C4-2B (cell line): ENCODE measurements around the gene CAPN12.
"Not testable (repeated sequence)": the region's sequence is repeated elsewhere in the genome, so short reads cannot be mapped to it uniquely, and the experiment has no call there.

ENCODE experiments used
- H3K27ac ChIP-seq: fragments of 450-650 bp; 2 replicates; pipeline ENCODE4 v1.5.1; 2017
- ZFX ChIP-seq: fragments of 450-650 bp; IDR thresholded peaks from 2 replicates; pipeline ENCODE4 v1.6.1; 2017
- TF ChIP-seq, protein P1 (sequence below): fragments of 450-650 bp; conservative IDR thresholded peaks from 2 replicates; pipeline ENCODE4 v1.5.1; 2017; ENCODE audit warnings: mild to moderate bottlenecking

The CAPN12 gene

DNA sequence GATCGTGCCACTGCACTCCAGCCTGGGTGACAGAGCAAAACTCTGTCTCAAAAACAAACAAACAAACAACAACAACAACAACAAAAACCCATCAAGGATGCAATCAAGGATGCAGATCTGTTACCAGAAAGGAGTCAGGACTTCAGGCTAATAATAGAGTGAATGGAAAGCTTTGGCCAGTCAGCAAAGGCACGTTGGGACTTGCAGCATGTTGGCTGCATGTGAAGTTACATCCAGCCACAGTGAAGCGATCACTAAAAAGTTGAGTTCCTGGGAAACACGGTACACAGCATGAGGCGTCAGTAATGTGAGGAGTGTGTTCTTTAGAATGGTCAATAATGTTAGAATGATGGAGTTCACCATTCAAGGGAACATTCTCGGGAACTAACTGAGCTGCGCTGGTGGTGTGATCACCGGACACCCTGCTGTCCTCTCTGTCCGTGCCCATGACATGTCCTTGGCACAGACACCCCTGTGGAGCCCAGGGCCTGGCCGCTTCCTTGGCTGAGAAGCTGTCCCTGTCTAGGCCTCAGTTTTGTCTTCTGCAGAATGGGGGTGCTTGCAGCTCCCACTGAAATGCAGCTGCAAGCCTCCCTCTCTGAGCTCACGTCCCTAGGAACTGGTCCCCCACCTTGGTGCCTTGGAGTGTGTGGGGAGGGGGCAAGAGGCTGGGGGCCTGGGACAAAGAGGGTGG is 42.4 kb upstream of the CAPN12 start:
- no peak overlapping the region for H3K27ac ChIP-seq
- TF ChIP-seq ZFX = no peak
- TF ChIP-seq, protein P1, sequence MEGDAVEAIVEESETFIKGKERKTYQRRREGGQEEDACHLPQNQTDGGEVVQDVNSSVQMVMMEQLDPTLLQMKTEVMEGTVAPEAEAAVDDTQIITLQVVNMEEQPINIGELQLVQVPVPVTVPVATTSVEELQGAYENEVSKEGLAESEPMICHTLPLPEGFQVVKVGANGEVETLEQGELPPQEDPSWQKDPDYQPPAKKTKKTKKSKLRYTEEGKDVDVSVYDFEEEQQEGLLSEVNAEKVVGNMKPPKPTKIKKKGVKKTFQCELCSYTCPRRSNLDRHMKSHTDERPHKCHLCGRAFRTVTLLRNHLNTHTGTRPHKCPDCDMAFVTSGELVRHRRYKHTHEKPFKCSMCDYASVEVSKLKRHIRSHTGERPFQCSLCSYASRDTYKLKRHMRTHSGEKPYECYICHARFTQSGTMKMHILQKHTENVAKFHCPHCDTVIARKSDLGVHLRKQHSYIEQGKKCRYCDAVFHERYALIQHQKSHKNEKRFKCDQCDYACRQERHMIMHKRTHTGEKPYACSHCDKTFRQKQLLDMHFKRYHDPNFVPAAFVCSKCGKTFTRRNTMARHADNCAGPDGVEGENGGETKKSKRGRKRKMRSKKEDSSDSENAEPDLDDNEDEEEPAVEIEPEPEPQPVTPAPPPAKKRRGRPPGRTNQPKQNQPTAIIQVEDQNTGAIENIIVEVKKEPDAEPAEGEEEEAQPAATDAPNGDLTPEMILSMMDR = no peak

DNA sequence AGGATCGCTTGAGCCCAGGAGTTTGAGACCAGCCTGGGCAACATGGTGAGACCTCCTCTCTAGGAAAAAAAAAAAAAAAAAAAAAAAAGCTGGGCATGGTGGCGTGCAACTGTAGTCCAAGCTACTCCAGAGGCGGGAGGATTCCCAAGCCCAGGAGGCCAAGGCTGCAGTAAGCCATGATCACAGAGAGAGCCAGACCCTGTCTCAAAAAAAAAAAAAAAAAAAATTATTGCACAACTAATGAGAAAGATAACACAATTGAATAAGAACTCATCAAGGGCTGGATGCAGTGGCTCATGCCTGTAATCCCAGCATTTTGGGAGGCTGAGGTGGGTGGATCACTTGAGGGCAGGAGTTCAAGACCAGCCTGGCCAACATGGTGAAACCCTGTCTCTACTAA is 41.8 kb upstream of the CAPN12 start:
- H3K27ac ChIP-seq = not testable (repeated sequence)

DNA sequence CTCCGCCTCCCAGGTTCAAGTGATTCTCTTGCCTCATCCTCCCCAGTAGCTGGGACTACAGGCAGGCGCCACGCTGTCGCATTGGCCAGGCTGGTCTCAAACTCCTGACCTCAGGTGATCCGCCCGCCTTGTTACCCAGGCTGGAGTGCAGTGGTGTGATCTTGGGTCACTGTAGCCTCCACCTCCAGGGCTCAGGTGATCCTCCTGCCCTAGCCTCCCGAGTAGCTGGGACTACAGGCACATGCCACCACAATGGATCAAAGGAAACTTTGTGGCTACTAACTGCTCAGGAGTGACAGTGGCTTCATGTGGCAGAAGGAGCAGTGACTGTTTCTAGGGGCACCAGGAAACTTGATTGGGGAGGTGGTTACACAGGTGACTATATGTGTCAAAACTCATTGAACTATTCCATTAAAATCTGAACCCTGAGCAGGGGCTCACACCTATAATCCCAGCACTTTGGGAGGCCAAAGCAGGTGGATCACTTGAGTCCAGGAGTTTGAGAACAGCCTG is 41.0 kb upstream of the CAPN12 start:
- no peak for TF ChIP-seq ZFX
- TF ChIP-seq, protein P1 = no peak
- no peak overlapping the region for H3K27ac ChIP-seq

DNA sequence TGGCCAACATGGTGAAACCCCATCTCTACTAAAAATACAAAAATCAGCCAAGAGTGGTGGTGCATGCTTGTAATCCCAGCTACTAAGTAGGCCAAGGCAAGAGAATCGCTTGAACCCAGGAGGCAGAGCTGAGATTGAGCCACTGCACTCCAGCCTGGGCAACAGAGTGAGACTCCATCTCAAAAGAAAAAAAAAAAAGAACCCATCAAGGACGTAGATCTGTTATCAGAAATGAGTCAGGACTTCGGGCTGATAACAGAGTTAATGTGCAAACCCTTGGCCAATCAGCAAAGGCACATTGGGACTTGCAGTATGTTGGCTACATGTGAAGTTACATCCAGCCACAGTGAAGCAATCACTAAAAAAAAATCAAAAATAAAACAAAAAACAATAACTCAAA is 40.0 kb upstream of the CAPN12 start:
- TF ChIP-seq, protein P1 = no peak
- TF ChIP-seq ZFX = no peak

DNA sequence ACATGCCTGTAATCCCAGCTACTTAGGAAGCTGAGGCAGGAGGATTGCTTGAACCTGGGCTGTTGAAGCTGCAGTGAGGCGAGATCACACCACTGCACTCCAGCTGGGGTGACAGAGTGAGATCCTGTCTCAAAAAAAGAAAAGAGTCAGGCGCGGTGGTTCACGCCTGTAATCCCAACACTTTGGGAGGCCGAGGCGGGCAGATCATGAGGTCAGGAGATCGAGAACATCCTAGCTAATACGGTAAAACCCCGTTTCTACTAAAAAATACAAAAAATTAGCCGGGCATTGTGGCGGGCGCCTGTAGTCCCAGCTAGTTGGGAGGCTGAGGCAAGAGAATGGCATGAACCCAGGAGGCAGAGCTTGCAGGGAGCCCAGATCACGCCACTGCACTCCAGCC is 37.9 kb upstream of the CAPN12 start:
- H3K27ac ChIP-seq = not testable (repeated sequence)

More for the DNA sequence above, 40.0 kb upstream of the CAPN12 start:
- H3K27ac ChIP-seq = no peak overlapping the region

DNA sequence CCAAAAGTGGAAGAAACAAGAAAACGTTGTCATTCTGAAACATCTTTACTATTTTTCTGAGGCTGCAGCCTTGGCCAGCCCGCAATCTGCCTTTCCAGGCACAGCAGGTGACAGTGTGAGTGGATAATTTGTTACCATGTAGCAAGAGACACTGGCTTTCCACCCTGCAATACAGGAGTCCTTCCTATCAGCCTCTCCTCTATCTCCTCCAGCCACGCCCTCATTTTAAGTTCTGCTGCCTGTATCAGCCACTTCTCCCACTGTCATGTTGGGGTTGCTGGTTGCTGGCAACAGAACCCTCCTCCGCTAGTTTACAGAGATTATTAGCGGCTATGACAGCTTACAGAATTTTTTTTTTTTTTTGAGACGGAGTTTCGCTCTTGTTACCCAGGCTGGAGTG is 36.8 kb upstream of the CAPN12 start:
- no peak for TF ChIP-seq ZFX
- TF ChIP-seq, protein P1 = no peak

DNA sequence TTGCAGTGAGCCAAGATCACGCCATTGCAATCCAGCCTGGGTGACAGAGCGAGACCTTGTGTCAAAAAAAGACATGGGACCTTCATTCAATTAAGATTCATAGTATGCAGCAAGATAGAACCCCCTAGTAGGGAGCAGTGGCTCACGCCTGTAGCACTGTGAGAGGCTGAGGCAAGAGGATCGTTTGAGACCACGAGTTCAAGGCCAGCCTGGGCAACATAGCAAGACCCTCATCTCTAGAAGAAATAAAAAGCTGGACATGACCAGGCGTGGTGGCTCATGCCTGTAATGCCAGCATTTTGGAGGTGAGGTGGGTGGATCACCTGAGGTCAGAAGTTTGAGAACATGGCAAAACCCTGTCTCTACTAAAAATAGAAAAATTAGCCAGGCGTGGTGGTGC is 36.2 kb upstream of the CAPN12 start:
- no peak overlapping the region for H3K27ac ChIP-seq
- TF ChIP-seq, protein P1 = no peak
- TF ChIP-seq ZFX = no peak

More for the DNA sequence above, 36.8 kb upstream of the CAPN12 start:
- no peak overlapping the region for H3K27ac ChIP-seq

DNA sequence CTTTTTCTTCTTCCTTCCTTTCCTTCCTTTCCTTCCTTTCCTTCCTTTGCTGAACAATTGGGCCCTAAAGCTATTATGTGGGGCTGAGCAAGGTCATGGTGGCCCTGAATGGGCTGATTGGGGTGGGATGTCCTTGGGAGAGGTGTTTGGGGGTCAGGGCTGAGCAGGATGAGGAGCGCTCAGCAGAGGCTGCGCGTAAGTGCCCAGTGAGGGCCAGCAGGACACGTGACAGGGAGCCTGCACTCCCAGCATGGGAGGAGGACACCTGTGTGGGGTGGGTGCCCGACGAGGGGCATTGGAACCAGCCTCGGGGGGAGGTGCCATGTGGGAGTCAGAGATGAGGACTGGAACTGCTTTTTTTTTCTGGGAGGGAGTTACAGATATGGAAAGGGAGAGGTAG is 34.5 kb upstream of the CAPN12 start:
- TF ChIP-seq ZFX = no peak
- TF ChIP-seq, protein P1 = no peak
- H3K27ac ChIP-seq = no peak overlapping the region
